ENCODE measurements around the gene SLC4A1. TPM values are rescaled to one million over a fixed set of nuclear protein-coding genes. Genes with fewer than 3 reads are reported as not detected.

Gene SLC4A1
- total and polyA plus RNA-seq, 2 experiments from 2014 or later: not detected

- TF ChIP-seq ZNF462 (CRISPR knock-in tag; IDR thresholded peaks at IDR 0.05) (no peak), JUNB (IDR thresholded peaks at IDR 0.05; ENCODE audit: unreplicated experiment) (no peak), STAT1 (IDR thresholded peaks at IDR 0.05; ENCODE audit: unreplicated experiment) (no peak), EZH2phosphoT487 (IDR thresholded peaks at IDR 0.05; ENCODE audit: unreplicated experiment) (no peak), CREB1 (CRISPR knock-in tag; IDR thresholded peaks at IDR 0.05; ENCODE audit: low read depth) (no peak), EZH2 (IDR thresholded peaks at IDR 0.05; ENCODE audit: low read depth, unreplicated experiment) (no peak), CTCF (conservative IDR thresholded peaks at IDR 0.05; ENCODE audit: low read depth in 2 of 2) (no peak), ZNF331 (CRISPR knock-in tag; IDR thresholded peaks at IDR 0.05; ENCODE audit: low read depth) (no peak), NANOG (IDR thresholded peaks at IDR 0.05; ENCODE audit: borderline replicate concordance) (no peak)
These were observed 60.6 kb downstream of the SLC4A1 start (continued) for GRCh38 chr17:44207319-44207718.

GRCh38 chr17:44206825-44207155 is 61.1 kb downstream of the SLC4A1 start:
- Mint-ChIP-seq H3K27me3 (ENCODE audit: insufficient read depth, low read depth, poor library complexity) (peaks cover 20% of the 10 kb centered on the region), H3K27ac (no peak overlapping the region)
- TF ChIP-seq ETS1 (IDR thresholded peaks at IDR 0.05) (no peak), CTCF (conservative IDR thresholded peaks at IDR 0.05; ENCODE audit: low read depth in 2 of 2) (no peak), JUNB (IDR thresholded peaks at IDR 0.05; ENCODE audit: unreplicated experiment) (no peak), ZNF331 (CRISPR knock-in tag; IDR thresholded peaks at IDR 0.05; ENCODE audit: low read depth) (no peak), POLR2AphosphoS5 (IDR thresholded peaks at IDR 0.05; ENCODE audit: low read depth) (no peak)

More at GRCh38 chr17:44206825-44207155, 61.1 kb downstream of the SLC4A1 start:
- Mint-ChIP-seq H3K9me3 (no peaks in the 10 kb centered on the region), H3K36me3 (ENCODE audit: low read depth) (peaks cover 53% of the 10 kb centered on the region), H3K4me1 (peaks cover 40% of the 10 kb centered on the region), H3K4me3 (no peak overlapping the region)
- H3K36me3 ChIP-seq (ENCODE audit: insufficient read depth): peaks cover 17% of the 10 kb centered on the region
- H4K20me1 ChIP-seq (replicated peaks; ENCODE audit: insufficient read depth): peaks cover 15% of the 10 kb centered on the region
- no peaks in the 10 kb centered on the region for H3K9me2 ChIP-seq (ENCODE audit: insufficient read depth)
- peaks cover 26% of the 10 kb centered on the region; the same call in 1 of the 2 replicates for H3F3A ChIP-seq (replicated peaks; ENCODE audit: low read depth)
- H2AFZ ChIP-seq: no peak overlapping the region
- no peak overlapping the region for H3K27ac ChIP-seq (ENCODE audit: low read depth)
- peaks cover 18% of the 10 kb centered on the region for H3K4me1 ChIP-seq (ENCODE audit: insufficient read depth)
- ATAC-seq (no peak), DNase-seq (ENCODE audit: low spot score) (no peak)
- H3K79me2 ChIP-seq (replicated peaks; ENCODE audit: insufficient read depth): no peaks in the 10 kb centered on the region
- no peak overlapping the region for H3K4me3 ChIP-seq
- H3K27me3 ChIP-seq (ENCODE audit: insufficient read depth): no peaks in the 10 kb centered on the region
- no peak overlapping the region for H3K4me2 ChIP-seq

Measured in GM23338 (cell line).